A549 (cell line): ENCODE data around the gene TMEM88.

Experiments used
- CTCF ChIP-seq: fragments of >200 bp; sonication (Bioruptor Twin); formaldehyde crosslinking; IDR thresholded peaks from 3 replicates; pipeline ENCODE4 v1.5.1; 2016
- MAZ ChIP-seq: fragments of 150-350 bp; IDR thresholded peaks from 2 replicates; pipeline ENCODE4 v1.6.1; 2014; ENCODE audit warnings: antibody characterized with exemption, low read depth, low read length, borderline replicate concordance
- PBX3 ChIP-seq: IDR thresholded peaks from 2 replicates; pipeline ENCODE4 v1.6.1; 2012
- RNF2 ChIP-seq: fragments of 200-600 bp; sonication (generic); IDR thresholded peaks from 2 replicates; pipeline ENCODE4 v1.6.1; 2016; ENCODE audit warnings: low read depth, mild to moderate bottlenecking, antibody characterized with exemption, moderate library complexity, borderline replicate concordance
- SMC3 ChIP-seq: fragments of >200 bp; sonication (Bioruptor Twin); formaldehyde crosslinking; IDR thresholded peaks from 3 replicates; pipeline ENCODE4 v1.6.1; 2018; ENCODE audit warnings: inconsistent platforms

GRCh38 chr17:7894866-7895265 is 40.0 kb downstream of the TMEM88 start:
- TF ChIP-seq CTCF (no peak), PBX3 (no peak), SMC3 (no peak), RNF2 (no peak), MAZ (no peak)
